Stimulated activated naive CD4-positive, alpha-beta T cell (primary cell): ENCODE measurements around the gene BCAR1.

ENCODE experiments used
- DNase-seq, 6 experiments: peaks; one replicate each; lab custom pipeline; 2025; lab: John Stamatoyannopoulos, UW

BCAR1 gene

GRCh38 chr16:75238853-75239541 lies 12.4 kb downstream of the BCAR1 start:
- DNase-seq, result no peak

- DNase-seq, result no peak
These were observed 13.1 kb downstream of the BCAR1 start for GRCh38 chr16:75238132-75238852.

GRCh38 chr16:75237398-75238131 lies 13.9 kb downstream of the BCAR1 start:
- DNase-seq, result no peak

- no peak for DNase-seq
These were observed 14.6 kb downstream of the BCAR1 start for GRCh38 chr16:75236736-75237397.

- DNase-seq, result no peak
These were observed 15.2 kb downstream of the BCAR1 start for GRCh38 chr16:75236232-75236631.

GRCh38 chr16:75235721-75236193 lies 15.7 kb downstream of the BCAR1 start:
- DNase-seq, result no peak

GRCh38 chr16:75234856-75235696 lies 16.3 kb downstream of the BCAR1 start:
- DNase-seq, result no peak

GRCh38 chr16:75233611-75233938 lies 17.8 kb downstream of the BCAR1 start:
- DNase-seq, result no peak

- DNase-seq, result no peak
These were observed 19.9 kb downstream of the BCAR1 start for GRCh38 chr16:75231570-75231969.

GRCh38 chr16:75230471-75231110 lies 20.8 kb downstream of the BCAR1 start:
- no peak for DNase-seq

GRCh38 chr16:75229172-75230031 lies 22.0 kb downstream of the BCAR1 start:
- no peak for DNase-seq

GRCh38 chr16:75228143-75228976 lies 23.1 kb downstream of the BCAR1 start:
- DNase-seq, result no peak

- DNase-seq, result no peak
These were observed 23.9 kb downstream of the BCAR1 start for GRCh38 chr16:75227361-75228142.

- DNase-seq, result no peak
These were observed 24.7 kb downstream of the BCAR1 start for GRCh38 chr16:75226550-75227360.

- DNase-seq, result no peak
These were observed 25.5 kb downstream of the BCAR1 start for GRCh38 chr16:75225678-75226515.

- DNase-seq, result no peak
These were observed 26.3 kb downstream of the BCAR1 start for GRCh38 chr16:75225092-75225491.
